ES-I3 (cell line): Measurements from ENCODE around the gene C1orf105.

Experiments used
- H3K36me3 ChIP-seq: 2 replicates; pipeline ENCODE4 v1.6.1; 2013; ENCODE audit warnings: mild to moderate bottlenecking, low read length, control low read depth, moderate library complexity; ENCODE audit not compliant: insufficient read depth
- H3K4me1 ChIP-seq: 2 replicates; pipeline ENCODE4 v1.6.1; 2013; ENCODE audit warnings: mild to moderate bottlenecking, control low read depth, low read length; ENCODE audit not compliant: insufficient read depth
- H3K9ac ChIP-seq: 2 replicates; pipeline ENCODE4 v1.6.1; 2013; ENCODE audit warnings: low read depth, mild to moderate bottlenecking, low read length, moderate library complexity
- H3K9me3 ChIP-seq: 2 replicates; pipeline ENCODE4 v1.6.1; 2013; ENCODE audit warnings: mild to moderate bottlenecking, low read length, moderate library complexity; ENCODE audit not compliant: control insufficient read depth, insufficient read depth

The C1orf105 gene

GRCh38 chr1:172515927-172516326, 95.4 kb downstream of the C1orf105 start:
- Histone ChIP-seq H3K9ac (no peak overlapping the region), H3K36me3 (no peaks in the 10 kb centered on the region; the same call in 1 of the 2 replicates), H3K4me1 (no peaks in the 10 kb centered on the region), H3K9me3 (no peaks in the 10 kb centered on the region)

GRCh38 chr1:172517081-172517480, 96.6 kb downstream of the C1orf105 start:
- Histone ChIP-seq H3K9me3 (no peaks in the 10 kb centered on the region), H3K4me1 (no peaks in the 10 kb centered on the region), H3K9ac (no peak overlapping the region), H3K36me3 (no peaks in the 10 kb centered on the region)

GRCh38 chr1:172517545-172517944, 97.1 kb downstream of the C1orf105 start:
- Histone ChIP-seq H3K36me3 (no peaks in the 10 kb centered on the region), H3K9ac (no peak overlapping the region)

More at GRCh38 chr1:172517545-172517944, 97.1 kb downstream of the C1orf105 start:
- Histone ChIP-seq H3K4me1 (no peaks in the 10 kb centered on the region), H3K9me3 (no peaks in the 10 kb centered on the region)
